ENCODE measurements around the gene HEXD. TPM values are rescaled to one million over a fixed set of nuclear protein-coding genes. Genes with fewer than 3 reads are reported as not detected.
"Not testable (repeated sequence)": the region's sequence is repeated elsewhere in the genome, so short reads cannot be mapped to it uniquely, and the experiment has no call there.

Gene HEXD
- total RNA-seq, 2 experiments from 2014 or later = 24.4 to 25.0 TPM

DNA sequence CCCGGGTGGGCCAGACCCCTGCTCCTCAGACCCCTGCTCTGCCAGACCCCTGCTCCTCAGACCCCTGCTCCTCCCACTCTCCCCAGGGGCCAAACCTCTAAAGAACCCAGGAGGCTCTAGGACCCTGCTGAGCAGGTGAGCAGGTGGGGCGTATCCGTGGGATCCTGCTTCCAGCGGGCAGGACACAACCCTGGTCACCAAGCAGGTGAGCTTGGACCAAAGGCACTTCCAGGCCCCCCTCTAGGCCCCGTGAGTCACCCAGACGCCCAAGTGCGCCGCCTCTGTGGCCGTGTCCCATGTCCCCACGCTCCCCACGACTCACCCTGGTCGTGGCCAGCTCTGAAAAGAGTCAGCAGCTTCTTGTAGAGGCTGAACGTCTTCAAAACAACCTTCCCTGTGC lies 27.4 kb downstream of the HEXD start:
- POLR2A ChIA-PET = interaction anchor here (1.0 kb wide), 1 partner anchor 74 kb away, joined by 4 read pairs; the partner anchor contains the start of gene FOXK2

DNA sequence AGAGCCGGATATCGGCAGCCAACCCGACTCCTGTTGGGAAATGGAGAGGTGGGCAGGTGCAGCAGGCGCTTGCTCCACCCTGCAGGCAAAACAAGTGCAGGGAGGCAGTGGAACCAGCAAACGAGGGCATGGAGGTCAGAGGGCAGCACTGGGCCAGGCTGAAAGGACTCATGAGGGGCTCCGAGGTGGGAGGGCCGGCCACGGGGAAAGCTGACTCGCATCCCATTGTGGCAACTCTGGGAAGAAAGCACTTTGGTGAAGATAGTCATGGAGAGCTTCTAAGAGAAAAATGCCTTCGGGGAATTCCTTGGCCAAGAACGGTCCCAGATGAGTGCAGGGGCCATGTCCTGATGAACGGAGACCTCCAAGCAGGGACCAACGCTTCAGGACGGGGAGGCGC lies 28.0 kb downstream of the HEXD start:
- ChIA-PET CTCF (interaction anchor here (0.8 to 1.4 kb wide), 2 partner anchors 12 to 49 kb away, joined by 3 to 4 read pairs; no protein-coding TSS in a partner anchor), POLR2A (no interaction called here)

More for the DNA sequence above, 27.4 kb downstream of the HEXD start:
- CTCF ChIA-PET = interaction anchor here (1.4 kb wide), 1 partner anchor 12 kb away, joined by 4 read pairs; no protein-coding TSS in a partner anchor

DNA sequence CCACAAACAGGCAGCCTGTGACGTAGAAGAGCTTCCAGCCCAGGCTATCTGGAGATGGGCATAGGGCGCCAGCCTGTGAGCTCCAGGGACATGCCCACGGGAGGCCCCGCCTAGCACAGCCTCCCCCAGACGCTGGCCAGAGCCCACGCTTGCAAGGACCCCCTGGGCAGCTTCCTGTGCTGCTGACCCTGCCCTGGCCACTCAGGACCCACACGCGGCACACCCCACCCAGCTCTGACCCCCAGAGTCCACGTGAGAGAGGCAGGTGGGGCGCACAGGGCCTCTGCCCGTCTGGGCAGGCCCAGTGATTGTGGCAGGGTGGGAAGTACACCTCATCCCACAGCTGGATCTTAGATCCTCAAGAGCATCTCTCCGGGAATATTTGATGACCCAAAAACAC lies 28.5 kb downstream of the HEXD start:
- ChIA-PET CTCF (interaction anchor here (0.8 to 1.4 kb wide), 2 partner anchors 11 to 49 kb away, joined by 3 to 4 read pairs; no protein-coding TSS in a partner anchor), POLR2A (no interaction called here)

DNA sequence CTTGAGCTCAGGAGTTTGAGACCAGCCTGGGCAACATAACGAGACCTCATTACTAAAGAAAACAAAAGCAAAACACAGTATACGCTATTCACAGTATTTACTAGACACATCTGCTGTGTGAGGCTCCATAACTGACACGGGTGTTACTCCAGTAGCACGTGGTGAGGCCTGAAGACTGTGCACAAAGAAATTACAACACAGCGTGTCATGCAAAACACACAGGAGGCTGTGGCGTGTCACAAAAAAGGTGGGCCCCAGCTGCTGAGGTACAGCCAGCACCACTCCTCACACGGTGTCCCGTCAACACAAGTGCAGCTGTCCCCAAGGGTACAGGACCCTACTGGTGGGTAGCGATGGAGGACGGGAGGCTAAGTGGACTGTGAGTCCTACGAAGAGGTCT lies 29.7 kb downstream of the HEXD start:
- POLR2A ChIA-PET = interaction anchor here (0.9 kb wide), 1 partner anchor 12 kb away, joined by 3 read pairs; no protein-coding TSS in a partner anchor
- CTCF ChIA-PET = no interaction called here

DNA sequence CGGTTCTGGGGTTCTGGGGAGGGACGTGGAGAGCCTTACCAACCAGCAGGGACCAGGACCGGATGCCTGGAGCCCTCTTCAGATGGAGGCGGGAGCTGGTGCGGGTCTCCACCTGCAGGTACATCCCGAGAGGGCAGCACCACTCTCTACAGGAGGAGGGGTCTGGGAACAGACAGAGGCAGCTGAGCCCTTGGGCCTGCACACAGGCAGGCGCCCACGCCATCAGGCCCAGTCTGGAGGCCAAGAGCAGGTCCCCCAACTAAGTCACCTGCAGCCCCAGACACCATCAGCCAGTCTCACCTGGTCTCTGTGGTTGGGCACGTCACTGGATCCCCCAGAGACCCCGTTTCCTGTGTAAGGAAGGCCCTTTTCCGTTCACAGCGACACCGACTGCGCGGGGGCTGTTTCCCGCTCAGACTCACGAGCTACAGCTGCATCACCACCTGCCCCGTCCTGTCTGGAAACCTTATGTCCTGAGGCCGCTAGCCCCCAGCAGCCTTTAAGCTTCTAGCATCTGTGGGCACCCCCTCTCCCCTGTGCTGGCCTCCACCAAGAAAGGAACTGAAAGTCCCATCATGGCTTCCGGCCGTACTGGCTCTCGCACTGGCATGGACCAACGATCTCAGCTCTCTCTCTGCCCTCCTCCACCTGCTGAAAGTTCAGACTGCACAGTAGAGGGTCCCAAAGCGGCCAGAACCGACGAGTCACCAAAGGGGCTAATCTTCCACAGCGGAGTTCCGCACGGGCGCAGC lies 31.2 kb downstream of the HEXD start:
- ChIA-PET POLR2A (interaction anchor here (0.9 to 1.4 kb wide), 5 partner anchors 8 to 213 kb away, joined by 3 to 9 read pairs (median 6); partner anchors contain the start of genes FOXK2 and NARF), CTCF (interaction anchor here (0.7 to 1.0 kb wide), 2 partner anchors 24 to 36 kb away, joined by 3 read pairs; no protein-coding TSS in a partner anchor)

DNA sequence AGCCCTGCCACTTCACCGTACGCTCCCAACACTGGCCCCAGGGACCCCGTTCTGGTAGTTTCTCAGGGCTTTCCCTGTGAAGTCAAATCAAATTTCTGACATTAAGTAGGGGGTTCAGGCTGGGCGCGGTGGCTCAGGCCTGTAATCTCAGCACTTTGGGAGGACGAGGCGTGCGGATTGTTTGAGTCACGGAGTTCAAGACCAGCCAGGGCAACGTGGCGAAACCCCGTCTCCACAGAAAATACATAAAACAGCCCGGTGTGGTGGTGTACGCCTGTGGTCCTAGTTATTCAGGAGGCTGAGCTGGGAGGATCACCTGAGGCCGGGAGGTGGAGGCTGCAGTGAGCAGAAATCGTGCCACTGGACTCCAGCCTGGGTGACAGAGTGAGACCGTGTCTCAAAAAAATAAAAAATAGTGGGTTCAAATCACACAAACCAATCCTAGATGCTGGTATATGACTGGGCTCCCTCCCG lies 31.8 kb downstream of the HEXD start:
- CTCF ChIA-PET = interaction anchor here (1.0 kb wide), 1 partner anchor 25 kb away, joined by 3 read pairs; no protein-coding TSS in a partner anchor
- POLR2A ChIA-PET = interaction anchor here (0.9 to 1.3 kb wide), 4 partner anchors 8 to 153 kb away, joined by 3 to 9 read pairs (median 6); partner anchors contain the start of genes FOXK2 and NARF

DNA sequence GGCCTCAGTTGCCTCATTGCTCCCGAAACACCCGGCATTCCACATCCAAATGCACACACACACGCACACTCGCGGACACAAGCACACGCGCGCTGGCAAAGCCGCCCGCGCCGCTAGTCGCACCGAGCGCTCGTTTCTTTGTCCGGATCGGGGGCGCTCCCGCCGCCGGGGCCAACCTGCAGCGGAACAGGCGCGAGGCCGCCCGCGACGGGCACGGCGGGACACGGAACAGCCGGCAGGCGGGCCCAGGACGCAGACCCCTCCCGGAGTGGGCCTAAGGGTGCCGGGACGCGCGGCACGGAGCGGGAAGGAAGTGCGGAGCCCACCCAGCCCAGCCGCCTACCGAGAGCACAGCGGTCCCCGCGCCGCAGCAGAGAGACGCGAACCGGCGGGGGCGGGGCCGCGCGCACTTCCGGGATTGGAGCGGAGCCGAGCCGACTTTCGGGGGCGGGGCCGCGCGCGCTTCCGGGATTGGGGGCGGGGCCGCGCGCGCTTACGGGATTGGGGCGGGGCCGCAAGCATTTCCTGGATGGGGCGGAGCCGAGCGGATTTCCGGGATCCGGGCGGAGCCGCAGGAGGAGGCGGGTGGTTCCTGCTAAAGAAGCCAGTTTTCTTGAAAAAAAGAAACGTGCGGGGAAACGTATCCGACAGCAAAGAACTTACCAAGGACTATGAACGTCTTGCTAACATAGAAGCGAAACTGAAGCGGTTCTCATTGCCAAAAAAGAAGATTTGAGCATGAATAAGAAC lies 32.4 kb downstream of the HEXD start, which contains the start of gene CYBC1:
CYBC1 (minus strand) TSS at position 396 of the 750 bp plus-strand sequence. CDS start 1,498 bp downstream, outside the sequence.
- ChIA-PET POLR2A (interaction anchor here (0.7 kb wide), 2 partner anchors 10 to 149 kb away, joined by 3 to 7 read pairs; no protein-coding TSS in a partner anchor), CTCF (interaction anchor here (1.2 kb wide), 1 partner anchor 31 kb away, joined by 3 read pairs; no protein-coding TSS in a partner anchor)

DNA sequence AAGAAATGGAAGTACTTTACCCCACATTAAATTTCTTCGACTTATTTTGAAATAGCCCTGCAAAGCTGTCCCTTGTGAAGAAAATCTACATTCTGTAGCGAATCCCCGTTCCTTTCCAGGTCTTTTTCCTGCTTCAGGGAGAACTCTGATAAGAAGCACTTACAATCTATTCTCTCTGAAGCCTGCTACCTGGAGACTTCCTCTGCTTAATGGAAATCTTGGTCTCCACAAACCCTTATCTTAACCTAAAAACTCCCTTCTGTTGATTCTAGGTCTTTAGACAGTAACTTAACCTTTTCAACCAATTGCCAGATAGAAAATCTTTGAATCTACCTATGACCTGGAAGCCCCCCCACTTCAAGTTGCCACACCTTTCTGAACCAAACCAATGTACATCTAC lies 34.0 kb downstream of the HEXD start:
- ChIA-PET POLR2A (interaction anchor here (0.7 kb wide), 1 partner anchor 64 kb away, joined by 3 read pairs; no protein-coding TSS in a partner anchor), CTCF (no interaction called here)

DNA sequence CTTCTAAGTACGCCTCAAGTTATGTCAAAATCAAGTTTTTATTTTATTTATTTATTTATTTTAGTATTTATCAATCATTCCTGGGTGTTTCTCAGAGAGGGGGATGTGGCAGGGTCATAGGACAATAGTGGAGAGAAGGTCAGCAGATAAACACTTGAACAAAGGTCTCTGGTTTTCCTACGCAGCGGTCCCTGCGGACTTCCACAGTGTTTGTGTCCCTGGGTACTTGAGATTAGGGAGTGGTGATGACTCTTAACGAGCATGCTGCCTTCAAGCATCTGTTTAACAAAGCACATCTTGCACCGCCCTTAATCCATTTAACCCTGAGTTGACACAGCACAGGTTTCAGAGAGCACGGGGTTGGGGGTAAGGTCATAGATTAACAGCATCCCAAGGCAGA lies 35.0 kb downstream of the HEXD start:
- POLR2A ChIA-PET, CTCF ChIA-PET: not testable (repeated sequence)

DNA sequence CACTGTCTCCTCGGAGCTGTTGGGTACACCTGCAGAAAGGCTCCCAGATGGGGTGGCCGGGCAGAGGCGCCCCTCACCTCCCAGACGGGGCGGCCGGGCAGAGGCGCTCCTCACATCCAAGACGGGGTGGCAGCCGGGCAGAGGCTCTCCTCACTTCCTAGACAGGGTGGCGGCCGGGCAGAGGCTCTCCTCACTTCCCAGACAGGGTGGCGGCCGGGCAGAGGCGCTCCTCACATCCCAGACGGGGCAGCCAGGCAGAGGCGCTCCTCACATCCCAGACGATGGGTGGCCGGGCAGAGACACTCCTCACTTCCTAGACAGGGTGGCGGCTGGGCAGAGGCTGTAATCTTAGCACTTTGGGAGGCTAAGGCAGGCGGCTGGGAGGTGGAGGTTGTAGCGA lies 35.6 kb downstream of the HEXD start:
- CTCF ChIA-PET, POLR2A ChIA-PET: not testable (repeated sequence)

DNA sequence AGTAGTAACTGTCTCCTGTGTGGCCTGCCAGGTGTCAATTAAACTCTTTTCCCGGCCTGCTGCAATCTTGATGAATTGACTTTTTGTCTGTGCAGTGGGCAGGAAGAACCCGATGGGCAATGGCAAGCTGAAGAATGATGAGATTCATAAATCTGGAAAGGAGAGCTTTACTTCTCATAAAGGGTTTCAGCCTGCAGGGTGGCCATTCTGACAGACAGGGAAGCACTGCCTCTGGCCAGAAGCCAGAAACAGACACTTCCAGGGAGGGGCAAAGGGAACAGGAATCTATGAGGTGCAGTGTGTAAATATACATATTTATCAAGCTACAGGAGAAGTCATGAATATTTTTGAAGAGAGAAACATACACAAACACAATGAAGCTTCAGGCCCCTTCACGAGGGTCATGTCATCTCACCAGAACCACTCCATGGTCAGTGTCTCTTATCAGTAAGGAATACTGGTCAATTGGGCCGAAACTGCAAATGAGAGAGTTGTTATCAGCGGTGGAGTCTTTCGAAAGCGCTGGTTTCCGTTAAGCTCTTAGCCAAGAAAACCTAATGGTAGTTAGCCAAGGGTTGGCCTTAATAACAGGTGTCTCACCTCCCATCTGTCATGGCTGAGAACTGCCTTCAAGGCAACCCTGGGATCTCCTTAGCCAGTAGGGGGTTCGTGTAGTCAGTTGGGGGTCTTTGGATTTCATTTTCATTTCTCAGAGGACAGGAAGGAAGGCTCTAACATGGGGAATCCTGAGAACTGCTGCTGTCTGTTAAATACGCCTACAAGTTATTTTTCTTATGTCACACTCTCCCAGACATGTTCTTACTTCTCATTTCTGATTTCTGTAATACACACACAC lies 39.2 kb downstream of the HEXD start:
- CTCF ChIA-PET = interaction anchor here (1.2 kb wide), 2 partner anchors 11 to 33 kb away, joined by 3 to 4 read pairs; no protein-coding TSS in a partner anchor
- POLR2A ChIA-PET = interaction anchor here (1.3 to 2.0 kb wide), 2 partner anchors 8 to 62 kb away, joined by 8 to 9 read pairs; partner anchors contain the start of gene FOXK2

DNA sequence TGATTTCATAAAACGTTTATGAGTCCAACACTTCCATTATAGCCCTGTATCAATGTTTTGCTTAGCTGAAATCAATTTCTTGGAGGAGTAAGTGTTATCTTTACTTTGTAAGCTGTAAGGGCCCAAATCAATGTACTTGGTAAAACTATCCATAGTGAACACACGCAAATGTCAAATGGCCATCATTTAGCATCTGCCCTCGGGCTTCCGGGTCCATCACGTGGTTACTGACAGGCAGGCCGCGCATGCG lies 39.7 kb downstream of the HEXD start:
- ChIA-PET POLR2A (interaction anchor here (1.3 to 2.0 kb wide), 2 partner anchors 9 to 61 kb away, joined by 8 to 9 read pairs; partner anchors contain the start of gene FOXK2), CTCF (interaction anchor here (1.2 kb wide), 2 partner anchors 12 to 33 kb away, joined by 3 to 4 read pairs; no protein-coding TSS in a partner anchor)

DNA sequence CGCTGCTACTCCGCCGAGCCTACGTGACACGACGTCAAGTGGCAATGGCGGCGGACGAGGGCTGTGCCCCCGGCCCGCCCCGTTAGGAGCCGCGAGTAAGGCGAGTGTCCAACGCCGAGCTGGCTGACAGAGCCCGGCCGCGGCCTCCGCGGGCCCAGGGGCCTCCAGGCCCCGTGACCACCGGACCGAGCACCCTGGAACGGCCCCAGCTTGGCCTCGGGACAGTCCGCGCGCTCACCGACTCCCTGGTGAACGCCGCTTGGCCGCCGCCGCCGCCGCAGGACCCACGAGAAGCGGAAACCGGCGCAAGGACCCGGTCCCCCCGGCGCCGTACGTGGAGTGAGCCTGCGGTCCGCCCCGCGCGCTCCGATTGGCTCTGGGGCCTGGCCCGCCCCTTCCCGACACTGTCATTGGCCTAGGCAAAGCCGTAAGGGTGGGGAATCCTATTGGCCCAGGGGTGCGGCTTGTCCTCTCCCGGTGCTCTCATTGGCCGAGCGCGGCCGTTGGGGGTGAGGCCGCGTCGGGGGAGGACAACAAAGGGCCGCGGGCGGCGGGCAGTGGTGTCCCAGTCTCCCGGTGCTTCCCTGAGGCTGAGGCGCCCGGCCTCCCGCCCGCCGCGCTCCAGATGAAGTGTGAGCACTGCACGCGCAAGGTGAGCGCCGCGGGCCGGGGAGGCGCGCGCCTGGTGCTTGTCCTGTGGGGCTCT lies 40.2 kb downstream of the HEXD start, which contains the start of gene NARF:
NARF (plus strand) TSS at position 563 of the 706 bp plus-strand sequence; CDS start at position 626, 63 bp downstream.
- POLR2A ChIA-PET = interaction anchor here (1.0 to 2.0 kb wide), 3 partner anchors 9 to 62 kb away, joined by 3 to 9 read pairs (median 8); partner anchors contain the start of gene FOXK2
- CTCF ChIA-PET = interaction anchor here (1.2 kb wide), 2 partner anchors 12 to 34 kb away, joined by 3 to 4 read pairs; no protein-coding TSS in a partner anchor

DNA sequence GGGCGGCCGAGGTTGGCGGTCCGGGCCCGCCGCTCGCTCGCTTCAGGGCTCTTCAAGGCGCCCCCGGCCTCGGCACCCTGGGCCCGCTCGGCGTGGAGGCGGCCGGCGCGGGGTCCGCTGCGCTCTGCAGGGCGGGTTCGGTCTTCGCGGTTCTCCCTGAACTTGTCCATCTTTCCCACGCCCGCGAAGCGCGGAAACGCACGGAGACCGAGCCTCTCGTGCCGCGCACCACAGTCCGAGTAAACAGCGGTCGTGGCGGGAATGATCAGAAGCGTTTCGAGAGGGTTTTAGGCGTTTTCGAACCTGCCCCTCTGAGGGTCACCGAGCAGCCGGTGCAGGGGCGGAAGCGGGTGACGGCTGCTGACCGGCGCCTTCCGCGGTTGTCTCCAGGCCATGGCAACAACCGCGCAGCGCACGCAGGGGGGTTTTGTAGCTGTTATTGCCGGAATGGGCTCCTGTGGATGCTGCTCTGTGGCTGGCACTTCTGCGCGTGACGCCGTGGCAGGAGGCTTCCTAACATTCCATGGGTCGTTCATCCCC lies 40.8 kb downstream of the HEXD start:
- POLR2A ChIA-PET = interaction anchor here (1.0 kb wide), 1 partner anchor 61 kb away, joined by 3 read pairs; the partner anchor contains the start of gene FOXK2
- CTCF ChIA-PET = no interaction called here

DNA sequence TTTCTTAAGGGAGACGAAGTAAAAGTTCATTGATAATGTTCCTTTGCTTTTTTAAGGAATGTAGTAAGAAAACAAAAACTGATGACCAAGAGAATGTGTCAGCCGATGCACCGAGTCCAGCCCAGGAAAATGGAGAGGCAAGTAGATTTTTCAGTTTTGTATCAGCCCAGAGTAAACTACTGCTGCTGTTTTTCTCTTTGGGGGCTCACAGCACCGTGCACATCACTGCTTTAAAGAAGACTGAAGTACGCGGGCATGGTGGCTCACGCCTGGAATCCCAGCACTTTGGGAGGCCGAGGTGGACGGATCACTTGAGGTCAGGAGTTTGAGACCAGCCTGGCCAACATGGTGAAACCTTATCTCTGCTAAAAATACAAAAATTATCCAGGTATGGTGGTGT lies 41.8 kb downstream of the HEXD start:
- POLR2A ChIA-PET, CTCF ChIA-PET: not testable (repeated sequence)

DNA sequence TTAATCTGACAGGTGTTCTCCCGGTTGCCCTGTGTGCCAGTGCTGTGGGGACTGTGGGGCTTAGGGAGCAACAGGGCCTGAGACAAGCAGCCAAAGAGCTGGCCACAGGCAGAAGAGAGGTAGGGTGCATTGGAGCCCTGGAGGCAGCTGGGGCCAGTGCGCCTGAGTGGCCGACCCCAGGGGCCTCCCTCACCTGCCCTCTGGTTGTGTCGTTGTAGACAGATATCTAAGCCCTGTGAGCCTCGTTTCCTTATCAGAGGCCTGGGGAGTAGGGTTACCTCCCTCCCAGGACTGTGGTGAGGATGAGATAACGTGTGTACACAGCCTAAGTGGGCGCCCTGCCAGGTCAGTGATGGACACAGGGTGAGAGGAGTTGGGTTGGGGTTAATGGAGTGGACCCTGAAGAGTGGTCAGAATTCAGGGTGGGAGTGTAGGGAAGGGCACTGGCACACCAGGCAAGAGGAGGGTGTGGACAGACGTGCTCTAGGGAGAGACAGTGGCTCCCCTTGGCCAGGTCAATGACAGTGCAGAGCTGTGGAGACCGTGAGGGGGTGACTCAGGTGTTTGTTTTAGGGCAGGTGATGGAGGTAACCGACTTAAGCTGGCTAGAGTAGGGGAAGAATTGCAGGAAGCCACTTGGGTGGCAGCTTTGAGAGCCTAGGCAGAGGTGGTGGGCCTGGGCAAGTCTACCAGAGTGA lies 43.8 kb downstream of the HEXD start:
- CTCF ChIA-PET = no interaction called here
- POLR2A ChIA-PET = interaction anchor here (1.6 kb wide), 1 partner anchor 13 kb away, joined by 3 read pairs; no protein-coding TSS in a partner anchor

DNA sequence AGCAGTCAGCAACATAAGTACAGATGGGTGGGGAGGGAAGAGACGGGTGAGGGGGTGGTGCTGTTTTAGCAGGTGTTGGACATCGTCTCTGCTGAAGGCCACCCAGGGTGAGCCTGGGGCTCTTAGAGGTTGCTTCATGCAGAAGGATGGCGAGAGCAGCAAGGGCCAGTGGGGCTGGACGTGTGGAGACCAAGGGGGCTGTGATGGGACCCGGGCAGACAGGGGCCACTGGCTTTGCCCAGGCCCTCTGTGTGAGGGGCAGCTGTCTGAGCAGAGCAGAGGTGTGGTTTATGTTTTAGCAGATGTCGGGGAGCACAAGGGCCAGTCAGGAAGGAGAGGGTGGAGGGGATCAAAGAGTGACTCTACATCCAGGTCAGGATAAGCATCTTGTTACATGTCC lies 45.2 kb downstream of the HEXD start:
- CTCF ChIA-PET = interaction anchor here (0.6 kb wide), 1 partner anchor 227 kb away, joined by 3 read pairs; no protein-coding TSS in a partner anchor
- POLR2A ChIA-PET = no interaction called here

All from activated CD8-positive, alpha-beta memory T cell treated with anti-CD3 and anti-CD28 coated beads for 36 hours (primary cell).